ENCODE data around the gene TP53I13. TPM values are rescaled to one million over a fixed set of nuclear protein-coding genes. Genes with fewer than 3 reads are reported as not detected.

Gene TP53I13
- total RNA-seq, 2 experiments from 2014 or later, result 37.7 to 41.5 TPM

GRCh38 chr17:29590411-29591145, 22.1 kb downstream of the TP53I13 start:
- DNase-seq, result no peak
- ChIA-PET POLR2A (interaction anchor here (0.6 to 1.0 kb wide), 4 partner anchors 14 to 1255 kb away, joined by 3 read pairs; partner anchors contain the start of genes ABHD15, IFT20 and TNFAIP1), CTCF (interaction anchor here (0.6 to 5.0 kb wide), 9 partner anchors 10 to 153 kb away, joined by 3 to 79 read pairs (median 6); partner anchors contain the start of gene TP53I13)
- no peaks in the 10 kb centered on the region for H3K27me3 Mint-ChIP-seq
- peak overlapping the region; percentile 83 for H3K4me3 Mint-ChIP-seq
- ATAC-seq, result no peak
- no peaks in the 10 kb centered on the region for H3K9me3 Mint-ChIP-seq (ENCODE audit: low read depth)
- intact Hi-C loops (cut with DNase I, micrococcal nuclease), result loop anchor here (1.0 to 2.0 kb wide), 4 partner anchors 10 to 296 kb away; partner anchors contain the start of genes NUFIP2 (in 1 of the 2) and TAOK1 (in 1 of the 2)
- peak overlapping the region; percentile 88 for H3K27ac Mint-ChIP-seq
- H3K4me1 Mint-ChIP-seq, result peaks cover 58% of the 10 kb centered on the region
- peaks cover 5% of the 10 kb centered on the region for H3K36me3 Mint-ChIP-seq (ENCODE audit: low read depth)

DNA sequence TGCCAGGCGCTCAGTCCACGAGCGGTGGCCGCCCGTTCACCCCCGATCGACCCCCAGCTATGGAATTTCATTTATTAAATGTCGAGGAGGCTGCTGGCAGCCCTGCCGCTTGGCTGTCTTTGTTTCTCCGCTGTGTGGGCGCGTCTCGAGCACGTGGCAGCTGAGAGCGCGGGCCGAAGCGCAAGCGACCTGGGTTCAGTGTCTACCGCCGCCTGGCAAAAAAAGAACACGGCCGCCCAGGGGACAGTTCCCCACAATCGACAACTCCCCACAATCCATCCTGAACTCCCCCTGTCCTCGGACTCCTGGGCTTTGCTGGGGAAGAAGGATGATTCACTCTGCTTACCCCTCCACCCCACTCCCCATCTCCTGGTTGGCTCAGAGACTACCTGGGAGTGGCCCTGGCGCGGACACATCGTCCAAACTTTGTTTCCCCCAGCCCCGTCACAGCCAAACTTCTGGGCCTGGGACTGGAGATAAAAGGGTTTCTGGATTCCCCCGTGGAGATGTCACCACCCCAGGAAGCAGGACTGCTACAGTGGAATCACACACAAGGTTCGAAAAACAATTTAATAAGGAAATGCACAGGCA, 22.7 kb downstream of the TP53I13 start:
- ChIA-PET POLR2A (interaction anchor here (0.6 to 1.0 kb wide), 3 partner anchors 15 to 188 kb away, joined by 3 read pairs; partner anchors contain the start of gene ABHD15), CTCF (interaction anchor here (0.6 to 5.0 kb wide), 14 partner anchors 9 to 665 kb away, joined by 3 to 79 read pairs (median 5); partner anchors contain the start of gene TP53I13)
- peak; percentile 10 for ATAC-seq
- peaks cover 53% of the 10 kb centered on the region for H3K4me1 Mint-ChIP-seq
- H3K27me3 Mint-ChIP-seq, result no peaks in the 10 kb centered on the region
- intact Hi-C loops (cut with DNase I, micrococcal nuclease), result loop anchor here (1.0 to 2.0 kb wide), 4 partner anchors 11 to 297 kb away; partner anchors contain the start of genes NUFIP2 (in 1 of the 2) and TAOK1 (in 1 of the 2)
- peak; percentile 80 for DNase-seq
- H3K27ac Mint-ChIP-seq, result peak overlapping the region; percentile 79
- peaks cover 5% of the 10 kb centered on the region for H3K36me3 Mint-ChIP-seq (ENCODE audit: low read depth)
- no peaks in the 10 kb centered on the region for H3K9me3 Mint-ChIP-seq (ENCODE audit: low read depth)
- H3K4me3 Mint-ChIP-seq, result peak overlapping the region; percentile 83

- CTCF ChIA-PET, result interaction anchor here (0.6 to 5.0 kb wide), 19 partner anchors 9 to 665 kb away, joined by 3 to 79 read pairs (median 3); partner anchors contain the start of genes ABHD15, SSH2 and TP53I13
- DNase-seq, result peak; percentile 91
- intact Hi-C loops (cut with DNase I, micrococcal nuclease), result loop anchor here (1.0 to 2.0 kb wide), 4 partner anchors 12 to 298 kb away; partner anchors contain the start of genes NUFIP2 (in 1 of the 2) and TAOK1 (in 1 of the 2)
- peak overlapping the region; percentile 83 for H3K4me3 Mint-ChIP-seq
- peaks cover 46% of the 10 kb centered on the region for H3K4me1 Mint-ChIP-seq
- no peaks in the 10 kb centered on the region for H3K9me3 Mint-ChIP-seq (ENCODE audit: low read depth)
- POLR2A ChIA-PET, result interaction anchor here (0.8 to 1.8 kb wide), 2 partner anchors 22 to 25 kb away, joined by 3 to 10 read pairs; no protein-coding TSS in a partner anchor
- H3K27ac Mint-ChIP-seq, result peak overlapping the region; percentile 79
- peak; percentile 45 for ATAC-seq
- peaks cover 5% of the 10 kb centered on the region for H3K36me3 Mint-ChIP-seq (ENCODE audit: low read depth)
- no peaks in the 10 kb centered on the region for H3K27me3 Mint-ChIP-seq
Observed at GRCh38 chr17:29591737-29592608, 23.5 kb downstream of the TP53I13 start.

GRCh38 chr17:29592850-29593551, 24.5 kb downstream of the TP53I13 start, which contains the start of gene ANKRD13B:
ANKRD13B (plus strand) TSS chr17:29593132; CDS start chr17:29593622, 490 bp downstream.
- peak; percentile 74 for DNase-seq
- CTCF ChIA-PET, result interaction anchor here (0.6 to 5.0 kb wide), 12 partner anchors 12 to 643 kb away, joined by 3 to 79 read pairs (median 4); partner anchors contain the start of genes ABHD15, SSH2 and TP53I13
- no peaks in the 10 kb centered on the region for H3K27me3 Mint-ChIP-seq
- peak within 1 kb of the TSS; percentile 63 for H3K27ac Mint-ChIP-seq
- ATAC-seq, result peak; percentile 10
- peaks cover 36% of the 10 kb centered on the region for H3K4me1 Mint-ChIP-seq
- peak within 1 kb of the TSS; percentile 83 for H3K4me3 Mint-ChIP-seq
- POLR2A ChIA-PET, result interaction anchor here (0.8 to 1.8 kb wide), 2 partner anchors 21 to 24 kb away, joined by 3 to 10 read pairs; no protein-coding TSS in a partner anchor
- intact Hi-C loops (cut with DNase I, micrococcal nuclease), result no loop called here
- no peaks in the 10 kb centered on the region for H3K9me3 Mint-ChIP-seq (ENCODE audit: low read depth)
- peaks cover 3% of the 10 kb centered on the region for H3K36me3 Mint-ChIP-seq (ENCODE audit: low read depth)

DNA sequence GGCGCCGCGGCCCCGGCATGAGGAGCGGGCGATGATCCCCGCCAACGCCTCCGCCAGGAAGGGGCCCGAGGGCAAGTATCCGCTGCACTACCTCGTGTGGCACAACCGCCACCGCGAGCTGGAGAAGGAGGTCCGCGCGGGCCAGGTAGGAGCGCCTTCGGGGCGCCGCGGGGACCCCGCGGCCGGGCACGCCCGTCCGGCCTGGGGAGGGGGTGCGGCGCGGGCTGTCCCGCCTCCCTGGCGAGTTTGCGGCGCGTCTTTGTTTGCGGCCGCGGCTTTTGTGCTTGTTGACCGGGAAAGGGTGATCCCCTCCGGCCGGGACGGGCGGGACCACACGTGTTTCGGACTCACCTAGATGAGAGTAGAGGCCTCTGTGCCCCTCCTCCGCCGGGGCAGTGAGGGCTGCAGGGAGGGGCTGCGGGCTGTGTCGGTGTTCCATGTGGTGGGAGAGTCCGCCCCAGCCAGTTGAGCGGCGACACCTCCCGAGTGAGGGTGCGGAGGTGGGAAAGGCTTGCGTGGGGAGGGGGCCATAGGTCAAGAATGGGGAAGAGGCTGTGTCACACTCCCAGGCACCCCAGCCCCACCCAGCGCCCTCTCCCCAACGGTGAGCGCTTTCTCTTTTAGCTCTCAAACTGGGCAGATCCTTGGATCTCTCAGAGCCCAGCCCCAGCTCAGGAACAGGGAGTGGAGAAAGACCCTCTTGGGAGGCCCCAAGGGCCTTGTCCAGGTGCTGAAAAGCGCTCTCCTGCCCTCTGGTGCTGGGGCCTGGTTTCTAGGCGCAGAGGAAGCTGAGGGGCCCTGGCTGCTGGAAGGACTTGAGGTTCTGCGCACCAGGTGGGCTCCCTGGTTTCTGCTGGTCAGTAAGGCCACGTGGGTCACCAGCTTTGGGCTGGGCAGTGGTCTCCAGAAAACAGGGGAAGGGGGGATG, 25.4 kb downstream of the TP53I13 start:
- H3K27ac Mint-ChIP-seq, result no peak overlapping the region
- ChIA-PET CTCF (interaction anchor here (0.9 to 5.0 kb wide), 8 partner anchors 13 to 336 kb away, joined by 3 to 79 read pairs (median 5); partner anchors contain the start of genes ABHD15, SSH2 and TP53I13), POLR2A (interaction anchor here (1.8 kb wide), 1 partner anchor 24 kb away, joined by 10 read pairs; no protein-coding TSS in a partner anchor)
- intact Hi-C loops (cut with DNase I, micrococcal nuclease), result no loop called here
- no peaks in the 10 kb centered on the region for H3K27me3 Mint-ChIP-seq
- H3K36me3 Mint-ChIP-seq (ENCODE audit: low read depth), result no peaks in the 10 kb centered on the region
- DNase-seq (peak; percentile 67), ATAC-seq (no peak)
- no peaks in the 10 kb centered on the region for H3K9me3 Mint-ChIP-seq (ENCODE audit: low read depth)
- H3K4me3 Mint-ChIP-seq, result peak overlapping the region; percentile 74
- peaks cover 33% of the 10 kb centered on the region for H3K4me1 Mint-ChIP-seq

- peaks cover 33% of the 10 kb centered on the region for H3K4me1 Mint-ChIP-seq
- no peaks in the 10 kb centered on the region for H3K9me3 Mint-ChIP-seq (ENCODE audit: low read depth)
- ATAC-seq, result no peak
- POLR2A ChIA-PET, result no interaction called here
- intact Hi-C loops (cut with DNase I, micrococcal nuclease), result no loop called here
- no peak overlapping the region for H3K27ac Mint-ChIP-seq
- DNase-seq, result no peak
- H3K4me3 Mint-ChIP-seq, result peak overlapping the region; percentile 74
- CTCF ChIA-PET, result interaction anchor here (1.3 to 5.0 kb wide), 3 partner anchors 19 to 27 kb away, joined by 5 to 79 read pairs (median 22); partner anchors contain the start of genes ABHD15 and TP53I13
- H3K36me3 Mint-ChIP-seq (ENCODE audit: low read depth), result no peaks in the 10 kb centered on the region
- H3K27me3 Mint-ChIP-seq, result no peaks in the 10 kb centered on the region
Observed at GRCh38 chr17:29594519-29595090, 26.1 kb downstream of the TP53I13 start.

GRCh38 chr17:29595107-29595942, 26.8 kb downstream of the TP53I13 start:
- DNase-seq (no peak), ATAC-seq (no peak)
- ChIA-PET POLR2A (no interaction called here), CTCF (interaction anchor here (1.3 to 5.0 kb wide), 2 partner anchors 18 to 21 kb away, joined by 5 to 79 read pairs; no protein-coding TSS in a partner anchor)
- Mint-ChIP-seq H3K27me3 (no peaks in the 10 kb centered on the region), H3K4me3 (peak overlapping the region; percentile 74), H3K9me3 (ENCODE audit: low read depth) (no peaks in the 10 kb centered on the region), H3K27ac (no peak overlapping the region), H3K4me1 (peaks cover 28% of the 10 kb centered on the region), H3K36me3 (ENCODE audit: low read depth) (no peaks in the 10 kb centered on the region)
- intact Hi-C loops (cut with DNase I, micrococcal nuclease), result no loop called here

DNA sequence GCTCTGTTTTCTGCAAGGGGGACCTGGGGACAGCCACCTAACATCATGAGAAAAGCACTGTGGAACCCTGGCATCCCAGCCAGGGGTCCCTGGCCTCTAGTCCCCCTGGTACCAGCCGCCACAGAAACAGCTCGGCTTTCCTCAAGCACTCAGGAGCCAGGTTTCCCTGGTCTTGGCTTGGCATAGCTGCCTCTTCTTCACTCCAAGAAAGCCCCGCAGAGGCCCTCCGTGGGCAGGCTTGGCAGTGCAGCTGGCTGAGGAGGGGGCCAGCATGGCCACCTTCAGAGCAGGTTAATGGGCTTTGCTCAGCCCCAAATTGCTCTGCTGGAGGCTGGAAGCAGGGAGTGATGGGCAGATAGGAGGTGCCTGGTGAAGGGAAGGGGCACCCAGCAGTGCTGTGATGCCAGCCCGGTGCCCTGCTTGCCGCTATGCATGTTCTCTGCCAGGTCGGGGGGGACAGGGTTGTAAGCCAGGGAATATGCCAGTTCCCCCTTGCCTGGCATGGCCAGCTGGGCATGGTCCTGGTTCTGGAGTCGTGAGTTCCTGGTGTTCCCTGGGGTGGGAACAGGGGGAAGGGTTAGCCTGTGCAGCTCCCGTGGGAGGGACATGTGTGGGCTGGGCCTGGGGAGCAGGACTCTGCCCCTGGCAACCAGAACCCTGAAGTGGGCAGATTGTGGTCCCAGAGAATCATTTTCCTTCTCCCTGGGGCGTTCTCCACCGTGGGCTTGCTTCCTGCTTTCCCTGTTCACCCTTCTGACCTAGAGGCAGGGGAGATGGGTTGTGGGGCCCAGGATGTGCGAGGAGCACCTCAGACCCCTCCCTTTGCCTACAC, 27.7 kb downstream of the TP53I13 start:
- Mint-ChIP-seq H3K4me1 (peaks cover 22% of the 10 kb centered on the region), H3K36me3 (ENCODE audit: low read depth) (no peaks in the 10 kb centered on the region), H3K27ac (no peak overlapping the region), H3K4me3 (no peak overlapping the region), H3K27me3 (no peaks in the 10 kb centered on the region), H3K9me3 (ENCODE audit: low read depth) (no peaks in the 10 kb centered on the region)
- POLR2A ChIA-PET, result interaction anchor here (0.9 kb wide), 1 partner anchor 19 kb away, joined by 4 read pairs; no protein-coding TSS in a partner anchor
- CTCF ChIA-PET, result interaction anchor here (0.7 kb wide), 2 partner anchors 22 to 183 kb away, joined by 3 to 4 read pairs; no protein-coding TSS in a partner anchor
- DNase-seq (no peak), ATAC-seq (no peak)
- intact Hi-C loops (cut with DNase I, micrococcal nuclease), result no loop called here
